Caco-2 (cell line): ENCODE data around the gene EPC2. TPM values are rescaled to one million over a fixed set of nuclear protein-coding genes. Genes with fewer than 3 reads are reported as not detected.

ENCODE experiments used
- BruUV-seq: library from RNA; stranded (reverse); fragments of 400-500 nt; replicated peaks from 2 replicates; lab custom pipeline; 2021; lab: Mats Ljungman, UMichigan
- CTCF ChIA-PET: fragments of 300-600 bp; sonication (Branson Sonifier 250); formaldehyde crosslinking; loops from one replicate; lab custom pipeline; 2022; ENCODE audit warnings: antibody characterized with exemption; lab: Charles Lee
- POLR2A ChIA-PET: fragments of 300-600 bp; sonication (Branson Sonifier 250); formaldehyde crosslinking; loops from one replicate; lab custom pipeline; 2022; ENCODE audit warnings: antibody characterized with exemption; lab: Charles Lee
- DNase-seq, 2 experiments: peaks; one replicate each; pipeline versions ENCODE4 v3.0.0 to v3.0.0-alpha.2; 2020 to 2022
- H3K27me3 ChIP-seq: replicated peaks from 2 replicates; pipeline ENCODE4 v1.6.0; 2011; ENCODE audit warnings: low read length; ENCODE audit not compliant: control insufficient read depth, insufficient read depth
- H3K36me3 ChIP-seq: 2 replicates; pipeline ENCODE4 v1.5.1; 2011; ENCODE audit warnings: low read length; ENCODE audit not compliant: control insufficient read depth, insufficient read depth
- H3K4me1 ChIP-seq: fragments of 250-450 bp; sonication (Bioruptor Pico); 2 replicates; pipeline ENCODE4 v1.5.1; 2020; ENCODE audit warnings: mild to moderate bottlenecking
- H3K4me3 ChIP-seq: 2 replicates; pipeline ENCODE4 v1.5.1; 2011; ENCODE audit warnings: low read depth, mild to moderate bottlenecking, control low read depth, low read length
- H3K9me3 ChIP-seq: fragments of 250-450 bp; sonication (Bioruptor Pico); 2 replicates; pipeline ENCODE4 v1.5.1; 2020; ENCODE audit warnings: mild to moderate bottlenecking, moderate library complexity
- H3K27ac Mint-ChIP-seq: one replicate; pipeline ENCODE4 v1.8.0; 2022; ENCODE audit warnings: mixed read lengths; ENCODE audit not compliant: unreplicated experiment
- H3K27me3 Mint-ChIP-seq: one replicate; pipeline ENCODE4 v1.8.0; 2022; ENCODE audit warnings: mixed read lengths; ENCODE audit not compliant: insufficient read depth, unreplicated experiment
- H3K36me3 Mint-ChIP-seq: one replicate; pipeline ENCODE4 v1.8.0; 2022; ENCODE audit warnings: mild to moderate bottlenecking, mixed read lengths; ENCODE audit not compliant: insufficient read depth, unreplicated experiment
- H3K4me1 Mint-ChIP-seq: one replicate; pipeline ENCODE4 v1.8.0; 2022; ENCODE audit warnings: low read depth, mixed read lengths; ENCODE audit not compliant: unreplicated experiment
- H3K4me3 Mint-ChIP-seq: one replicate; pipeline ENCODE4 v1.8.0; 2022; ENCODE audit warnings: mild to moderate bottlenecking, moderate library complexity, mixed read lengths; ENCODE audit not compliant: unreplicated experiment
- H3K9me3 Mint-ChIP-seq: one replicate; pipeline ENCODE4 v1.8.0; 2022; ENCODE audit warnings: mixed read lengths; ENCODE audit not compliant: unreplicated experiment
- intact Hi-C: fragments of 100-400 bp; cut with micrococcal nuclease; formaldehyde crosslinking; loops from one replicate; pipeline ENCODE4 v1.10.0; 2022; ENCODE audit not compliant: unreplicated experiment
- total RNA-seq: library from RNA; stranded (reverse); gene quantifications from 2 replicates; pipeline ENCODE4 v1.2.3, GENCODE V29; 2022
- TF ChIP-seq, protein P1 (sequence below), 2 experiments: fragments of 200-600 bp in 1 of 2; IDR thresholded peaks; 1 replicate in 1 of 2; 2 replicates in 1 of 2; pipeline versions ENCODE4 v1.5.1 to v1.8.0; 2011 to 2022; ENCODE audit warnings: antibody characterized with exemption in 1 of 2, control low read depth in 1 of 2, inconsistent platforms in 1 of 2, low read depth in 1 of 2, low read length in 1 of 2, mild to moderate bottlenecking in 1 of 2, moderate library complexity in 1 of 2; ENCODE audit not compliant: insufficient read depth in 1 of 2, severe bottlenecking in 1 of 2, unreplicated experiment in 1 of 2

EPC2 gene
- total RNA-seq, 1 experiment from 2014 or later, result 32.0 TPM

DNA sequence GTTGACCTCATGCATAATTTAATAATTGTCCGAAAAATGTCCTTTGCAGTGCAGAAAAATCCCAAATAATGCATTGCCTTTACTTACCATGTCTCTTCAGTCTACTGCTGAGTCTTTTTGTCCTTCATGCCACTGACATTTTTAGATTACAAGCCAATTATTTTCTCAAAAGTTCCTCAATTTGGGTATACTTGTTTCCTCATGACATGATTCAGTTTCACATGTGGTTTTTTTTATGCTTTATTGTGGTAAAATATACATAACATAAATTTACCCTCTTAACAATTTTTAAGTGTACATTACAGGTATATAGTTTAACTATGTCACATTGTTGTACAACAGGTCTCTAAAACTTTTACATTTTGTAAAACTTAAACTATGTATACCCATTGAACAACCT is 81.0 kb downstream of the EPC2 start:
- no peaks in the 10 kb centered on the region for H3K9me3 ChIP-seq
- TF ChIP-seq, protein P1, sequence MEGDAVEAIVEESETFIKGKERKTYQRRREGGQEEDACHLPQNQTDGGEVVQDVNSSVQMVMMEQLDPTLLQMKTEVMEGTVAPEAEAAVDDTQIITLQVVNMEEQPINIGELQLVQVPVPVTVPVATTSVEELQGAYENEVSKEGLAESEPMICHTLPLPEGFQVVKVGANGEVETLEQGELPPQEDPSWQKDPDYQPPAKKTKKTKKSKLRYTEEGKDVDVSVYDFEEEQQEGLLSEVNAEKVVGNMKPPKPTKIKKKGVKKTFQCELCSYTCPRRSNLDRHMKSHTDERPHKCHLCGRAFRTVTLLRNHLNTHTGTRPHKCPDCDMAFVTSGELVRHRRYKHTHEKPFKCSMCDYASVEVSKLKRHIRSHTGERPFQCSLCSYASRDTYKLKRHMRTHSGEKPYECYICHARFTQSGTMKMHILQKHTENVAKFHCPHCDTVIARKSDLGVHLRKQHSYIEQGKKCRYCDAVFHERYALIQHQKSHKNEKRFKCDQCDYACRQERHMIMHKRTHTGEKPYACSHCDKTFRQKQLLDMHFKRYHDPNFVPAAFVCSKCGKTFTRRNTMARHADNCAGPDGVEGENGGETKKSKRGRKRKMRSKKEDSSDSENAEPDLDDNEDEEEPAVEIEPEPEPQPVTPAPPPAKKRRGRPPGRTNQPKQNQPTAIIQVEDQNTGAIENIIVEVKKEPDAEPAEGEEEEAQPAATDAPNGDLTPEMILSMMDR (IDR thresholded peaks at IDR 0.05; ENCODE audit: insufficient read depth in 1 of 2, low read depth in 1 of 2, low read length in 1 of 2, severe bottlenecking in 1 of 2, unreplicated experiment in 1 of 2), result no peak
- no peaks in the 10 kb centered on the region; the same call in 1 of the 2 replicates for H3K36me3 ChIP-seq
- no TSS peak for BruUV-seq
- intact Hi-C loops, result no loop called here
- Mint-ChIP-seq H3K27me3 (no peaks in the 10 kb centered on the region), H3K27ac (no peak overlapping the region), H3K4me1 (peaks cover 29% of the 10 kb centered on the region), H3K36me3 (no peaks in the 10 kb centered on the region), H3K4me3 (no peak overlapping the region), H3K9me3 (no peaks in the 10 kb centered on the region)
- no peak for DNase-seq
- ChIA-PET CTCF (no interaction called here), POLR2A (no interaction called here)
- peaks cover 22% of the 10 kb centered on the region for H3K4me1 ChIP-seq
- H3K4me3 ChIP-seq, result no peak overlapping the region
- no peaks in the 10 kb centered on the region for H3K27me3 ChIP-seq

DNA sequence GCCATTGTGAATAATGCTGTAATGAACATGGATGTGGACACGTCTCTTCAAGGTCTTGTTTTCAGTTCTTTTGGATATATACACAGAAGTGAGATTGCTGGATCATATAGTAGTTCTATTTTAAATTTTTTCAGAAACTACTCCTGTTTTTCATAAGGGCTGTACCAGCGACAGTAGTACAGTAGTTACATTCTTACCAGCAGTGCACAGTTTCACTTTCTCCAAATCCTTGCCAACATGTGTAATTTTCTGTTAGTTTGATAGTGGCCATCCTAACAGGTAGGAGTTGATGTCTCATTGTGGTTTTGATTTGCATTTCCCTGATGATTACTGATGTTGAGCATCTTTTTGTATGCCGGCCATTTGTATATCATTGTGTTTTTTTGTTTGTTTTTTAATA is 81.7 kb downstream of the EPC2 start:
- Histone ChIP-seq H3K4me3 (no peak overlapping the region), H3K36me3 (no peaks in the 10 kb centered on the region; the same call in 1 of the 2 replicates), H3K27me3 (no peaks in the 10 kb centered on the region), H3K9me3 (no peaks in the 10 kb centered on the region), H3K4me1 (peaks cover 16% of the 10 kb centered on the region)
- H3K4me3 Mint-ChIP-seq, result no peak overlapping the region
- no peaks in the 10 kb centered on the region for H3K9me3 Mint-ChIP-seq
- DNase-seq, result no peak
- H3K36me3 Mint-ChIP-seq, result no peaks in the 10 kb centered on the region
- H3K27me3 Mint-ChIP-seq, result no peaks in the 10 kb centered on the region
- BruUV-seq, result no TSS peak
- ChIA-PET POLR2A (no interaction called here), CTCF (no interaction called here)
- TF ChIP-seq, protein P1 (IDR thresholded peaks at IDR 0.05; ENCODE audit: insufficient read depth in 1 of 2, low read depth in 1 of 2, low read length in 1 of 2, severe bottlenecking in 1 of 2, unreplicated experiment in 1 of 2), result no peak
- no peak overlapping the region for H3K27ac Mint-ChIP-seq
- peaks cover 23% of the 10 kb centered on the region for H3K4me1 Mint-ChIP-seq
- intact Hi-C loops, result no loop called here

DNA sequence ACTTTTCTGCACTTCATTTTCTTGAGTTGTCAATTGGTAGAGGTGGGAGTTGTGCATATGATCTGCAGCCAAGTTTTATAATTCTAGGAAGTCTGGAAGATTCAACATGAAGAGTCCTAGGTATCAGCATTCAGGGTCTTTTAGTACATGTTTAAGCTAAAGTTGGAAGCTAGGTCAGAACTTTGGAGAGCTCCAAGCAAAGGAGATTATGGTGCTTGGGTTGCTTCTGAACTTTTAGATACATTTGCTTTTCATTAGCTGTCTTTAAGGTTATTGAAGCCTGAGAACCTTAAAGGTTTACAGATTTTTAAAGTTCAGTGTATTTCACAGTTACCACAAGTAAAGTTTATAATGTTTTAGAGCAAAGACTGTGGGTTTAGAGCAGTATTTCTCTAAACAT is 85.5 kb downstream of the EPC2 start:
- no TSS peak for BruUV-seq
- Histone ChIP-seq H3K4me1 (0 out of 2 replicates have a peak, but pooled peaks cover 3% of the 10 kb centered on the region), H3K27me3 (no peaks in the 10 kb centered on the region), H3K9me3 (no peaks in the 10 kb centered on the region), H3K36me3 (no peaks in the 10 kb centered on the region; the same call in 1 of the 2 replicates), H3K4me3 (no peak overlapping the region)
- Mint-ChIP-seq H3K4me3 (no peak overlapping the region), H3K4me1 (peaks cover 6% of the 10 kb centered on the region), H3K27me3 (no peaks in the 10 kb centered on the region), H3K27ac (no peak overlapping the region), H3K9me3 (no peaks in the 10 kb centered on the region), H3K36me3 (no peaks in the 10 kb centered on the region)
- no peak for DNase-seq
- POLR2A ChIA-PET, result no interaction called here
- intact Hi-C loops, result no loop called here
- CTCF ChIA-PET, result no interaction called here
- TF ChIP-seq, protein P1 (IDR thresholded peaks at IDR 0.05; ENCODE audit: insufficient read depth in 1 of 2, low read depth in 1 of 2, low read length in 1 of 2, severe bottlenecking in 1 of 2, unreplicated experiment in 1 of 2), result no peak
